Fibroblast of lung (primary cell): Measurements from ENCODE around the gene DOC2B. TPM values are rescaled to one million over a fixed set of nuclear protein-coding genes. Genes with fewer than 3 reads are reported as not detected.
"Not testable (repeated sequence)": the region's sequence is repeated elsewhere in the genome, so short reads cannot be mapped to it uniquely, and the experiment has no call there.

Experiments used
- DNase-seq, 2 donors: peaks; one replicate each; pipeline versions ENCODE4 v3.0.0 to v3.0.0-alpha.2; 2010; ENCODE audit warnings: low read depth in 2 of 2
- H2AFZ ChIP-seq: 2 replicates; pipeline ENCODE4 v1.5.1; 2012; ENCODE audit warnings: low read length, control low read depth, inconsistent platforms
- H3K27ac ChIP-seq: 2 replicates; pipeline ENCODE4 v1.5.1; 2011; ENCODE audit warnings: low read length, control low read depth; ENCODE audit not compliant: insufficient read depth
- H3K27me3 ChIP-seq: 2 replicates; pipeline ENCODE4 v1.5.1; 2011; ENCODE audit warnings: mild to moderate bottlenecking, low read length; ENCODE audit not compliant: control insufficient read depth, insufficient read depth
- H3K36me3 ChIP-seq: 2 replicates; pipeline ENCODE4 v1.5.1; 2011; ENCODE audit warnings: low read length; ENCODE audit not compliant: control insufficient read depth, insufficient read depth
- H3K4me1 ChIP-seq: 2 replicates; pipeline ENCODE4 v1.5.1; 2011; ENCODE audit warnings: low read length; ENCODE audit not compliant: control insufficient read depth, insufficient read depth; ENCODE audit errors: extremely low read depth
- H3K4me2 ChIP-seq: 2 replicates; pipeline ENCODE4 v1.5.1; 2011; ENCODE audit warnings: low read length, control low read depth; ENCODE audit not compliant: insufficient read depth; ENCODE audit errors: extremely low read depth
- H3K4me3 ChIP-seq, 4 experiments: fragments of 200-600 bp in 1 of 4; sonication (generic) in 1 of 4; replicated peaks in 1 of 4; 2 replicates each; pipeline ENCODE4 v1.5.1; 2011 to 2016; ENCODE audit warnings: low read length in 4 of 4, low read depth in 3 of 4, mild to moderate bottlenecking in 3 of 4, control low read depth in 2 of 4, inconsistent platforms in 1 of 4, mixed read lengths in 1 of 4; ENCODE audit not compliant: insufficient read depth in 1 of 4; ENCODE audit errors: control extremely low read depth in 1 of 4
- H3K79me2 ChIP-seq: 2 replicates; pipeline ENCODE4 v1.5.1; 2012; ENCODE audit warnings: mild to moderate bottlenecking, low read length, inconsistent platforms; ENCODE audit not compliant: control insufficient read depth, insufficient read depth
- H3K9ac ChIP-seq: 2 replicates; pipeline ENCODE4 v1.5.1; 2011; ENCODE audit warnings: mild to moderate bottlenecking, low read length, control low read depth; ENCODE audit not compliant: insufficient read depth
- H3K9me3 ChIP-seq: 2 replicates; pipeline ENCODE4 v1.5.1; 2012; ENCODE audit warnings: low read depth, low read length; ENCODE audit not compliant: control insufficient read depth, insufficient read depth
- H4K20me1 ChIP-seq: 2 replicates; pipeline ENCODE4 v1.5.1; 2011; ENCODE audit warnings: low read length; ENCODE audit not compliant: control insufficient read depth, insufficient read depth; ENCODE audit errors: extremely low read depth
- CTCF ChIP-seq, 2 donors: IDR thresholded peaks in 1 of 2; conservative IDR thresholded peaks in 1 of 2; 1 replicate in 1 of 2; 2 replicates in 1 of 2; pipeline ENCODE4 v1.5.1; 2011 to 2012; ENCODE audit warnings: low read length in 2 of 2, control low read depth in 1 of 2, inconsistent platforms in 1 of 2, low read depth in 1 of 2, mild to moderate bottlenecking in 1 of 2
- EZH2 ChIP-seq: IDR thresholded peaks from 2 replicates; pipeline ENCODE4 v1.5.1; 2012; ENCODE audit warnings: low read length, control low read depth, mild to moderate bottlenecking; ENCODE audit errors: missing control alignments
- polyA plus RNA-seq, 2 donors: library from polyadenylated mRNA; depleted of rRNA in 1 of 2; stranded (reverse) in 1 of 2; unstranded in 1 of 2; fragments of >200 nt; gene quantifications; 2 replicates each; pipeline ENCODE4 v1.2.1, GENCODE V29; 2011 to 2012; ENCODE audit warnings: missing spikeins in 1 of 2
- total RNA-seq: library from RNA; depleted of rRNA; stranded (reverse); fragments of >200 nt; gene quantifications from 2 replicates; pipeline ENCODE4 v1.2.1, GENCODE V29; 2014

The DOC2B gene
- total and polyA plus RNA-seq, 2 donors (not counting 1 experiment from before 2014, with no cell fraction given) = not detected

- Histone ChIP-seq H4K20me1 (no peaks in the 10 kb centered on the region), H3K4me2 (no peak overlapping the region), H3K27ac (no peak overlapping the region), H3K4me3 (no peak overlapping the region), H3K79me2 (no peaks in the 10 kb centered on the region), H3K9me3 (no peaks in the 10 kb centered on the region), H3K9ac (no peak overlapping the region), H3K27me3 (no peaks in the 10 kb centered on the region), H3K4me1 (no peaks in the 10 kb centered on the region), H3K36me3 (no peaks in the 10 kb centered on the region), H2AFZ (no peak overlapping the region)
- no peak for TF ChIP-seq EZH2
- DNase-seq = no peak
Measured at GRCh38 chr17:202501-202951, 21.1 kb upstream of the DOC2B start.

DNA sequence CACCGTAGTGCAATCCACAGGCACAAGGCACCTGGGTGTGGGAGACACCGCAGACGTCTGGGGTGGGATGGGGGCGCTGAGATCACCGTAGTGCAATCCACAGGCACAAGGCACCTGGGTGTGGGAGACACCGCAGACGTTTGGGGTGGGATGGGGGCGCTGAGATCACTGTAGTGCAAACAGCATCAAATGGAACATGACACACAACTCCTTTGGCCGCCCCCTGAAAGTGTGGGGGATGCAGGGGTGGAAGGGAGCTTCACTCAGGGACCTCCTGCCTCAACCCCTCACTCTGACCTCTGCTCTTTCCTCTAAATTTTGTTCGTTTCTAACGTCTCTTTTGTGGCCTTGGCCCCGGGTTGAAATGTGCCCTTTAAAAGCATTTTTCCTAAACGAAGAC, 20.3 kb upstream of the DOC2B start:
- DNase-seq, H3K4me3 ChIP-seq, H3K4me2 ChIP-seq, H3K27me3 ChIP-seq, H3K9me3 ChIP-seq, H3K4me1 ChIP-seq, H4K20me1 ChIP-seq, H3K27ac ChIP-seq, H3K79me2 ChIP-seq, H2AFZ ChIP-seq, H3K9ac ChIP-seq, H3K36me3 ChIP-seq: not testable (repeated sequence)

DNA sequence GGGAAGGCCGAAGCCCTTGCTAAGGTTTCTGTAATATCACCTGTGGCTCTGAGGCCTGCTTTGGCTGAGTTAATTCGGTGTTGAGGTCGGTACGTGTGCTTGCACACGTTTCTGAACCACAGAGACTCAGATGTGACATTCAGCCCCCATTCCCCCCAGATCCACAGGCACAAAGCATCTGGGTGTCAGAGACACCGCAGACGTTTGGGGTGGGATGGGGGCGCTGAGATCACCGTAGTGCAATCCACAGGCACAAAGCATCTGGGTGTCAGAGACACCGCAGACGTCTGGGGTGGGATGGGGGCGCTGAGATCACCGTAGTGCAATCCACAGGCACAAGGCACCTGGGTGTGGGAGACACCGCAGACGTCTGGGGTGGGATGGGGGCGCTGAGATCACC, 19.8 kb upstream of the DOC2B start:
- H3K9ac ChIP-seq, H3K9me3 ChIP-seq, H3K4me3 ChIP-seq, H3K27me3 ChIP-seq, H4K20me1 ChIP-seq, DNase-seq, H3K27ac ChIP-seq, H3K36me3 ChIP-seq, H2AFZ ChIP-seq, H3K4me1 ChIP-seq, H3K4me2 ChIP-seq, H3K79me2 ChIP-seq: not testable (repeated sequence)

- H3K4me3 ChIP-seq = no peak overlapping the region
- no peak overlapping the region for H2AFZ ChIP-seq
- no peak for DNase-seq
- no peaks in the 10 kb centered on the region for H3K36me3 ChIP-seq
- TF ChIP-seq EZH2 = no peak
- no peak for TF ChIP-seq CTCF (conservative IDR thresholded peaks at IDR 0.05 in 1 of 2, IDR thresholded peaks at IDR 0.05 in 1 of 2; ENCODE audit: low read depth in 1 of 2, low read length in 2 of 2)
- H3K4me1 ChIP-seq = no peaks in the 10 kb centered on the region
- no peaks in the 10 kb centered on the region for H3K27me3 ChIP-seq
- H3K9ac ChIP-seq = no peak overlapping the region
- H3K27ac ChIP-seq = no peak overlapping the region
- H3K4me2 ChIP-seq = no peak overlapping the region
- H3K9me3 ChIP-seq = no peaks in the 10 kb centered on the region
- no peaks in the 10 kb centered on the region for H4K20me1 ChIP-seq
- no peaks in the 10 kb centered on the region for H3K79me2 ChIP-seq
Measured at GRCh38 chr17:200586-200985, 19.1 kb upstream of the DOC2B start.
